ENCODE measurements around the gene RELB. TPM values are rescaled to one million over a fixed set of nuclear protein-coding genes. Genes with fewer than 3 reads are reported as not detected.

Gene RELB
- total and polyA plus RNA-seq, 9 of the 15 experiments (the other 6 are each of a cell fraction or from before 2014, with no cell fraction given) = 0.15 to 1.1 (median 0.28) TPM; not detected in 2

DNA sequence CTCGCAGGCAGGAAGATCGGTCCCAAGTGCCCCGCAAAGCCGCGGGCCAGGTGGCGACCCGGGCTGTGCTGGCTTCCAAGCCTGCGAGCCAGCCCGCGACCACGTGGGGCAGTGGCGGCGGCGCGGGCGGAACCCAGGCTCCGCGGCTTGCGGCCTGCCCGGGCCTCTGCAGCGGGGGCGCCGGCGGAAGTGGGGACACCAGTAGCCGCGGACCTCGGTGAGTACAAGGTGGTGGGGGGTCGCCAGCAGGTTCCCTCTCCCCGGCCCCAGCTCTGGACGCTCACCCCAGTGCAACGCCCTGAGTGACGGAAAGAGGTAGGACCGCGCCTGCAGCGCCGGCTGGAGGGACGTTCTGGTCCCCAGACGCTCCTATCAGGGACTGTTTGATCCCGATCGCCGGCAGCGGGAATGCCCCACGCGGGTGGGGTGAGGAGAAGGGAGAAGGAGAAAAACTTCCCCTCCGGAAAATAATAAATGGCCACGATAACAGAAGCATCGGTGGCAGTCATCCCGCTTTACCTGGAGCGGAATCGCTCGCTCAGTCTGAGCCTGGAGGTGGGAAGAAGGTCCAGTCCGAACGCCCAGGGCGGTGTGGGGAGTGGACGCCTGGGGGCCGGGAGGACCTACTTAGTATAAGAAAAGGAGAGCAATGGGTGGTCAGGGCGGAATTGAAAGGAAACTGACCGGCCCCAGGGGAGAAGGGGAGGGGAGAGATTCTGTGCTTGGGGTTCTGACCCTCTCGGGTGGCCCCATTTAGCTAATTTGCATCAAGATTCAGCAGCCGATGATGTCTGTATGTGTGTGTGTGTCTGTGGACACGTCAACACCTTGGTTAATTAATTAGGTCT lies 78.0 kb downstream of the RELB start, which contains the start of gene GEMIN7 (continued):
- TF ChIP-seq ZNF699 (CRISPR knock-in tag; IDR thresholded peaks at IDR 0.05; ENCODE audit: insufficient replicate concordance) = no peak
- TF ChIP-seq EZH2 (IDR thresholded peaks at IDR 0.05; ENCODE audit: borderline replicate concordance, low read depth, low read length) = no peak
- peak; percentile 87 for TF ChIP-seq NEUROD1 (IDR thresholded peaks at IDR 0.05; ENCODE audit: borderline replicate concordance, low read depth, low read length, partially characterized antibody)
- TF ChIP-seq, protein P1, sequence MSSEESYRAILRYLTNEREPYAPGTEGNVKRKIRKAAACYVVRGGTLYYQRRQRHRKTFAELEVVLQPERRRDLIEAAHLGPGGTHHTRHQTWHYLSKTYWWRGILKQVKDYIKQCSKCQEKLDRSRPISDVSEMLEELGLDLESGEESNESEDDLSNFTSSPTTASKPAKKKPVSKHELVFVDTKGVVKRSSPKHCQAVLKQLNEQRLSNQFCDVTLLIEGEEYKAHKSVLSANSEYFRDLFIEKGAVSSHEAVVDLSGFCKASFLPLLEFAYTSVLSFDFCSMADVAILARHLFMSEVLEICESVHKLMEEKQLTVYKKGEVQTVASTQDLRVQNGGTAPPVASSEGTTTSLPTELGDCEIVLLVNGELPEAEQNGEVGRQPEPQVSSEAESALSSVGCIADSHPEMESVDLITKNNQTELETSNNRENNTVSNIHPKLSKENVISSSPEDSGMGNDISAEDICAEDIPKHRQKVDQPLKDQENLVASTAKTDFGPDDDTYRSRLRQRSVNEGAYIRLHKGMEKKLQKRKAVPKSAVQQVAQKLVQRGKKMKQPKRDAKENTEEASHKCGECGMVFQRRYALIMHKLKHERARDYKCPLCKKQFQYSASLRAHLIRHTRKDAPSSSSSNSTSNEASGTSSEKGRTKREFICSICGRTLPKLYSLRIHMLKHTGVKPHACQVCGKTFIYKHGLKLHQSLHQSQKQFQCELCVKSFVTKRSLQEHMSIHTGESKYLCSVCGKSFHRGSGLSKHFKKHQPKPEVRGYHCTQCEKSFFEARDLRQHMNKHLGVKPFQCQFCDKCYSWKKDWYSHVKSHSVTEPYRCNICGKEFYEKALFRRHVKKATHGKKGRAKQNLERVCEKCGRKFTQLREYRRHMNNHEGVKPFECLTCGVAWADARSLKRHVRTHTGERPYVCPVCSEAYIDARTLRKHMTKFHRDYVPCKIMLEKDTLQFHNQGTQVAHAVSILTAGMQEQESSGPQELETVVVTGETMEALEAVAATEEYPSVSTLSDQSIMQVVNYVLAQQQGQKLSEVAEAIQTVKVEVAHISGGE (CRISPR knock-in tag; IDR thresholded peaks at IDR 0.05) = peak; percentile 99 to 100 (median 100)
- no peak for TF ChIP-seq WHSC1 (IDR thresholded peaks at IDR 0.05; ENCODE audit: low read length)
- TF ChIP-seq TBL1XR1 (IDR thresholded peaks at IDR 0.05; ENCODE audit: low read length in 2 of 2) = peak in 1 of 2 experiments; percentile 85; a peak in 2 of 4 replicates
- 0 out of 2 replicates have a peak, but pooled peaks have one; percentile 50 for TF ChIP-seq ZNF589 (CRISPR knock-in tag; IDR thresholded peaks at IDR 0.05; ENCODE audit: low read depth)
- TF ChIP-seq NR3C1 (CRISPR knock-in tag; IDR thresholded peaks at IDR 0.05) = no peak
- TF ChIP-seq ZNF354B (CRISPR knock-in tag; IDR thresholded peaks at IDR 0.05) = no peak
- TF ChIP-seq PHF20 (IDR thresholded peaks at IDR 0.05; ENCODE audit: partially characterized antibody) = peak; percentile 94
- peak; percentile 68; the same call in 1 of the 2 replicates for TF ChIP-seq CREB3L1 (IDR thresholded peaks at IDR 0.05; ENCODE audit: borderline replicate concordance, low read depth)
- TF ChIP-seq STAT5A (IDR thresholded peaks at IDR 0.05; ENCODE audit: borderline replicate concordance, low read length) = no peak; the same call in 1 of the 2 replicates
- TF ChIP-seq GABPB1 (CRISPR knock-in tag; IDR thresholded peaks at IDR 0.05) = peak; percentile 99
- TF ChIP-seq ZNF655 (CRISPR knock-in tag; IDR thresholded peaks at IDR 0.05) = no peak
- TF ChIP-seq GTF2A2 (tag; IDR thresholded peaks at IDR 0.05) = peak; percentile 77
- TF ChIP-seq BRCA1 (IDR thresholded peaks at IDR 0.05) = no peak
- peak; percentile 79; the same call in 1 of the 2 replicates for TF ChIP-seq BRCA1 (CRISPR knock-in tag; IDR thresholded peaks at IDR 0.05)
- TF ChIP-seq ZNF740 (CRISPR knock-in tag; IDR thresholded peaks at IDR 0.05) = peak; percentile 83
- TF ChIP-seq ZNF740 (tag; IDR thresholded peaks at IDR 0.05) = peak in 1 of 2 experiments; percentile 68; a peak in 1 of 4 replicates

Measured in K562 (cell line).